Activated CD4-positive, alpha-beta memory T cell treated with anti-CD3 and anti-CD28 coated beads, Interleukin-2, amount 10 ng/mL, durations not matched to agents 7 days and 5 days (primary cell): ENCODE data around the gene XYLB. TPM values are rescaled to one million over a fixed set of nuclear protein-coding genes. Genes with fewer than 3 reads are reported as not detected.

ENCODE experiments used
- CTCF ChIA-PET: fragments of 350-600 bp; sonication (Branson Sonifier 250); formaldehyde crosslinking; loops from one replicate; lab custom pipeline; 2021; ENCODE audit warnings: antibody characterized with exemption, inconsistent platforms; lab: Charles Lee
- POLR2A ChIA-PET: fragments of 350-600 bp; sonication (Branson Sonifier 250); formaldehyde crosslinking; loops from one replicate; lab custom pipeline; 2021; ENCODE audit warnings: antibody characterized with exemption; lab: Charles Lee
- DNase-seq: peaks from one replicate; pipeline ENCODE4 v3.0.0-alpha.2; 2020
- H3K27ac Mint-ChIP-seq: one replicate; pipeline ENCODE4 v1.8.0; 2021; ENCODE audit warnings: mild to moderate bottlenecking, mixed read lengths
- H3K27me3 Mint-ChIP-seq: one replicate; pipeline ENCODE4 v1.8.0; 2021; ENCODE audit warnings: mixed read lengths
- H3K36me3 Mint-ChIP-seq: one replicate; pipeline ENCODE4 v1.8.0; 2021; ENCODE audit warnings: low read depth, mixed read lengths
- H3K4me1 Mint-ChIP-seq: one replicate; pipeline ENCODE4 v1.8.0; 2021; ENCODE audit warnings: mixed read lengths
- H3K4me3 Mint-ChIP-seq: one replicate; pipeline ENCODE4 v1.8.0; 2021; ENCODE audit warnings: mild to moderate bottlenecking, mixed read lengths
- H3K9me3 Mint-ChIP-seq: one replicate; pipeline ENCODE4 v1.8.0; 2021; ENCODE audit warnings: mixed read lengths
- total RNA-seq, 2 experiments: library from RNA; stranded (reverse); gene quantifications; one replicate each; pipeline ENCODE4 v1.2.3, GENCODE V29; 2021

The XYLB gene
- total RNA-seq, 2 experiments from 2014 or later: 3.1 to 3.2 TPM

GRCh38 chr3:38354588-38355330 is 8.2 kb downstream of the XYLB start:
- H3K4me1 Mint-ChIP-seq: peaks cover 5% of the 10 kb centered on the region
- H3K27me3 Mint-ChIP-seq: no peaks in the 10 kb centered on the region
- no peak for DNase-seq
- H3K4me3 Mint-ChIP-seq: no peak overlapping the region
- CTCF ChIA-PET: interaction anchor here (0.8 to 1.9 kb wide), 2 partner anchors 9 to 131 kb away, joined by 3 to 14 read pairs; partner anchors contain the start of gene XYLB
- POLR2A ChIA-PET: no interaction called here
- no peaks in the 10 kb centered on the region for H3K9me3 Mint-ChIP-seq
- peaks cover 14% of the 10 kb centered on the region for H3K36me3 Mint-ChIP-seq
- H3K27ac Mint-ChIP-seq: no peak overlapping the region

DNA sequence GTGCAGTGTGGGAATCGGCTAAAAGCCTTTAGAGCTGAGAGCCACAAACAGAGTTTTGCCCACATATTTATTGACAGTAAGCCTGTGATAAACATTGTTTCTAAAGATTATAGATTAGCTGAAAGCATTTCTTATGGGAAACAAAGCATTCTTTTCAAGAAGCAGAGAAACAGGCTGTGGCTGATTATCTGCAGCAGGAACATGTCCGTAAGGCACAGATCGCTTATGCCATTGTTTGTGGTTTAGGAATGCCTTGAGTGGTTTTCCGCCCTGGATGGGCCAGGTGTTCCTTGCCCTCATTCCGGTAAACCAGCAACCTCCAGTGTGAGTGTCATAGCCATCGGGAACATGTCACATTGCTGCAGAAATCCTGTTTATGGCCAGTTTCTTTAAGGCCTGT is 12.5 kb downstream of the XYLB start:
- Mint-ChIP-seq H3K9me3 (no peaks in the 10 kb centered on the region), H3K4me3 (no peak overlapping the region), H3K27ac (no peak overlapping the region), H3K36me3 (peaks cover 11% of the 10 kb centered on the region), H3K4me1 (peaks cover 8% of the 10 kb centered on the region), H3K27me3 (no peaks in the 10 kb centered on the region)
- ChIA-PET POLR2A (no interaction called here), CTCF (interaction anchor here (1.8 kb wide), 1 partner anchor 13 kb away, joined by 14 read pairs; the partner anchor contains the start of gene XYLB)
- DNase-seq: no peak

DNA sequence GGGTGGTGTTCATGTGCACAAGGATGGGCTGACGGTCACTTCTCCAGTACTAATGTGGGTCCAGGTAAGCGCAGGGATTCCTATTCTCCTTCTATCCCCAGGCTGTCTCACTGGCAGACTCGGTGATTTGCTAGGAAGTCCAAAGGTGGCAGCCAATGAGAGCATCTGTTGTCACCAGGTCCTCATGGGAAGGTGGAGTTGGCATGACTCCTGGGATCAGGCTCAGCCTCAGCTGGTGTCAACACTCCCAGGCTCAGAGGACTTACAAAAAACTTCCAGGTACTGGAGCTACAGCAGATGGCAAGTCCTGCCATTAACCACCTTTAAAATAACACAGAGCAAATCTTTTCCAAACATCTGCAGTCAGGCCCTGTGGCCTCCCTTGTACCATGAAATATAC is 13.8 kb downstream of the XYLB start:
- DNase-seq: no peak
- no peak overlapping the region for H3K4me3 Mint-ChIP-seq
- peaks cover 10% of the 10 kb centered on the region for H3K36me3 Mint-ChIP-seq
- peaks cover 11% of the 10 kb centered on the region for H3K4me1 Mint-ChIP-seq
- H3K9me3 Mint-ChIP-seq: no peaks in the 10 kb centered on the region
- no peak overlapping the region for H3K27ac Mint-ChIP-seq
- ChIA-PET POLR2A (no interaction called here), CTCF (no interaction called here)
- no peaks in the 10 kb centered on the region for H3K27me3 Mint-ChIP-seq

GRCh38 chr3:38361496-38361895 is 14.9 kb downstream of the XYLB start:
- Mint-ChIP-seq H3K36me3 (peaks cover 10% of the 10 kb centered on the region), H3K4me1 (peaks cover 11% of the 10 kb centered on the region), H3K27ac (no peak overlapping the region), H3K4me3 (no peak overlapping the region), H3K9me3 (no peaks in the 10 kb centered on the region), H3K27me3 (no peaks in the 10 kb centered on the region)
- POLR2A ChIA-PET: no interaction called here
- DNase-seq: no peak
- CTCF ChIA-PET: no interaction called here

GRCh38 chr3:38362825-38363224 is 16.2 kb downstream of the XYLB start:
- POLR2A ChIA-PET: no interaction called here
- no peak overlapping the region for H3K27ac Mint-ChIP-seq

DNA sequence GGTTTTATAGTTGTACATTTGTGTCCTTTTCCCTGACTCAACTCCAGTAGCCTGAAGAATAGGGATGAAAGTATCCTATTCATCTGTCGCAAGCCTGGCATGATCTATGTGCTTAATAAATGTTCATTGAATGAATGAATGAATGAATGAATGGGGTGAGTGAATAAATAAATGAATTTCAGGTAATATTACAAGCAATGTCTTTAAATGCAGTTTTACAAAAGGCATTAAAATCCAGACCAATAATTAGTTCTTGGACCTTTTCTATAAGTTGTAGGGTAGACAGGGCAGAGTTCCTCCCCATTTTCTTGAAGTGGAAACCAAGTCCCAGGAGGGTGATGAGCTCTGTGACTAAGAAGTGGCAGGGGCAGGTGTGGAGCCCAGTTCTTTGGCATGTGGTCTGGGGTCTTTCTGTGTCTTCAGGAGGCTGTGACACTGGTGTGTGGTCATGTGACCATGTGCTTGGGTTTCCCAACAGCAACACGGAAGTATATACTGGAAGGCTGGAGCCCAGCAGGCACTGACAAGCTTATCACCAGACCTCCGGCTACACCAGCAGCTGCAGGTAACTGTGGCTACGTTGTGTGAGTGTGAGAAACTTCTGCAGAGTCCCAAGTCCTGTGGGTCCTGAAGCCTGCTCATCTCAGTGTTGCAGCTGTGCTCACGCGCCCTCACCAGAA is 18.3 kb downstream of the XYLB start:
- peaks cover 16% of the 10 kb centered on the region for H3K36me3 Mint-ChIP-seq
- no peak overlapping the region for H3K27ac Mint-ChIP-seq
- peaks cover 11% of the 10 kb centered on the region for H3K4me1 Mint-ChIP-seq
- no peaks in the 10 kb centered on the region for H3K27me3 Mint-ChIP-seq
- H3K4me3 Mint-ChIP-seq: no peak overlapping the region
- no peaks in the 10 kb centered on the region for H3K9me3 Mint-ChIP-seq
- ChIA-PET CTCF (interaction anchor here (0.8 to 1.3 kb wide), 2 partner anchors 18 to 115 kb away, joined by 3 read pairs; partner anchors contain the start of gene XYLB), POLR2A (no interaction called here)
- no peak for DNase-seq

More at GRCh38 chr3:38362825-38363224, 16.2 kb downstream of the XYLB start:
- Mint-ChIP-seq H3K27me3 (no peaks in the 10 kb centered on the region), H3K4me3 (no peak overlapping the region), H3K9me3 (no peaks in the 10 kb centered on the region), H3K36me3 (peaks cover 7% of the 10 kb centered on the region), H3K4me1 (peaks cover 11% of the 10 kb centered on the region)
- DNase-seq: no peak
- CTCF ChIA-PET: no interaction called here

- no peak overlapping the region for H3K27ac Mint-ChIP-seq
- peaks cover 12% of the 10 kb centered on the region for H3K36me3 Mint-ChIP-seq
- H3K4me1 Mint-ChIP-seq: peaks cover 11% of the 10 kb centered on the region
- ChIA-PET CTCF (interaction anchor here (1.3 kb wide), 1 partner anchor 115 kb away, joined by 3 read pairs; no protein-coding TSS in a partner anchor), POLR2A (no interaction called here)
- H3K4me3 Mint-ChIP-seq: no peak overlapping the region
- no peak for DNase-seq
- H3K27me3 Mint-ChIP-seq: no peaks in the 10 kb centered on the region
- no peaks in the 10 kb centered on the region for H3K9me3 Mint-ChIP-seq
These were observed 19.0 kb downstream of the XYLB start for GRCh38 chr3:38365469-38366062.

- Mint-ChIP-seq H3K27me3 (no peaks in the 10 kb centered on the region), H3K36me3 (peaks cover 14% of the 10 kb centered on the region)
These were observed 19.5 kb downstream of the XYLB start for GRCh38 chr3:38366082-38366481.

GRCh38 chr3:38367779-38368178 is 21.2 kb downstream of the XYLB start:
- Mint-ChIP-seq H3K27me3 (no peaks in the 10 kb centered on the region), H3K27ac (no peak overlapping the region), H3K4me3 (no peak overlapping the region), H3K9me3 (no peaks in the 10 kb centered on the region), H3K4me1 (peaks cover 18% of the 10 kb centered on the region), H3K36me3 (peaks cover 15% of the 10 kb centered on the region)
- DNase-seq: no peak
- CTCF ChIA-PET: interaction anchor here (1.0 to 2.8 kb wide), 3 partner anchors 21 to 112 kb away, joined by 3 to 10 read pairs (median 9); partner anchors contain the start of gene XYLB
- POLR2A ChIA-PET: no interaction called here

More at GRCh38 chr3:38366082-38366481, 19.5 kb downstream of the XYLB start:
- ChIA-PET POLR2A (no interaction called here), CTCF (interaction anchor here (1.3 kb wide), 1 partner anchor 114 kb away, joined by 3 read pairs; no protein-coding TSS in a partner anchor)
- Mint-ChIP-seq H3K27ac (no peak overlapping the region), H3K4me1 (peaks cover 13% of the 10 kb centered on the region), H3K4me3 (no peak overlapping the region), H3K9me3 (no peaks in the 10 kb centered on the region)
- no peak for DNase-seq

DNA sequence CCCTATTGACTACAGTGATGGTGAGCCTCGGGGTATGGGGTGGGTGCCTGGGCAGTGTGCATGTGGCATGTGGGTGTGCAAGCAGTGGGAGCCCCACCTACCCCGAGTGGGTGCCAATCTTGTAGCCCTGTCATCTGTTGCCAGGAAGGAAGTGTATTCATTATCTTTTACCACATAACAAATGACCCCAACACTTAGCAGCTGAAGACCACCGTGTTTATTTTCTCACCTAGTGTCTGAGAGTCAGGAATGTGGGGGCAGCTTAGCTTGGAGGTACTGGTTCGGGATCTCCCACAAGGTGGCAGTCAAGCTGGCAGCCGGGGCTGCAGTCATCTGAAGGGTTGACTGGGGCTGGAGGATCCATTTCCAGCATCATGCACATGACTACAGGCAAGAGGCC is 21.7 kb downstream of the XYLB start:
- POLR2A ChIA-PET: no interaction called here

GRCh38 chr3:38369186-38369585 is 22.6 kb downstream of the XYLB start:
- ChIA-PET CTCF (interaction anchor here (1.1 to 2.8 kb wide), 3 partner anchors 23 to 111 kb away, joined by 3 to 10 read pairs (median 9); partner anchors contain the start of gene XYLB), POLR2A (no interaction called here)
- H3K27ac Mint-ChIP-seq: no peak overlapping the region
- peaks cover 28% of the 10 kb centered on the region for H3K4me1 Mint-ChIP-seq
- no peaks in the 10 kb centered on the region for H3K9me3 Mint-ChIP-seq
- peaks cover 22% of the 10 kb centered on the region for H3K36me3 Mint-ChIP-seq
- DNase-seq: no peak
- H3K27me3 Mint-ChIP-seq: no peaks in the 10 kb centered on the region
- no peak overlapping the region for H3K4me3 Mint-ChIP-seq

More for the DNA sequence above, 21.7 kb downstream of the XYLB start:
- Mint-ChIP-seq H3K9me3 (no peaks in the 10 kb centered on the region), H3K4me1 (peaks cover 23% of the 10 kb centered on the region), H3K4me3 (no peak overlapping the region), H3K36me3 (peaks cover 20% of the 10 kb centered on the region), H3K27me3 (no peaks in the 10 kb centered on the region), H3K27ac (no peak overlapping the region)
- DNase-seq: no peak
- CTCF ChIA-PET: interaction anchor here (2.4 to 2.8 kb wide), 2 partner anchors 22 to 112 kb away, joined by 9 to 10 read pairs; partner anchors contain the start of gene XYLB

DNA sequence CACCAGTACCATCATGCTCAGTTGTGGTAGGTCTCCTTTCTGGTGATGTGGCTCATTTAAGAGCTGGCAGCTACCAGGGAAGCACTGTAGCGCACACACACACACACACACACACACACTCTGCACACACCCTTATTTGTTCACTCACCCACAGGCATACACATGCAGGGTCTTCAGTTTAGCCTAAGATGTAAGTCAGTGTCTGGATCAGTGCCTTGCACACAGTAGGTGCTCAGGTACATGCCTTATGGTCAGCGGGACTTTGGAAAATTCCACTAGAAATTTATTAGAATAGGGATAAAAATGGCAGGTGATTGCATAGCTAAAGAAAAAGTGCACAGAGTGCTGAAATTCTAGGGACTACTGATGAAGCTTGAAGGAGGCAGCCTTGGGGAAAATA is 23.6 kb downstream of the XYLB start:
- Mint-ChIP-seq H3K27me3 (no peaks in the 10 kb centered on the region), H3K9me3 (no peaks in the 10 kb centered on the region), H3K27ac (no peak overlapping the region), H3K4me1 (peaks cover 31% of the 10 kb centered on the region), H3K36me3 (peaks cover 20% of the 10 kb centered on the region), H3K4me3 (no peak overlapping the region)
- ChIA-PET CTCF (interaction anchor here (1.1 to 2.8 kb wide), 2 partner anchors 24 to 72 kb away, joined by 3 to 9 read pairs; partner anchors contain the start of gene XYLB), POLR2A (no interaction called here)
- no peak for DNase-seq
